HL-60 (cell line): ENCODE data around the gene DTNBP1.

ENCODE experiments used
- CTCF ChIP-seq: IDR thresholded peaks from one replicate; pipeline ENCODE4 v1.5.1; 2011; ENCODE audit warnings: low read length, control low read depth, inconsistent platforms; ENCODE audit not compliant: insufficient read depth
- REST ChIP-seq: IDR thresholded peaks from 2 replicates; pipeline ENCODE4 v1.6.1; 2012; ENCODE audit warnings: low read depth; ENCODE audit not compliant: insufficient replicate concordance

DNA sequence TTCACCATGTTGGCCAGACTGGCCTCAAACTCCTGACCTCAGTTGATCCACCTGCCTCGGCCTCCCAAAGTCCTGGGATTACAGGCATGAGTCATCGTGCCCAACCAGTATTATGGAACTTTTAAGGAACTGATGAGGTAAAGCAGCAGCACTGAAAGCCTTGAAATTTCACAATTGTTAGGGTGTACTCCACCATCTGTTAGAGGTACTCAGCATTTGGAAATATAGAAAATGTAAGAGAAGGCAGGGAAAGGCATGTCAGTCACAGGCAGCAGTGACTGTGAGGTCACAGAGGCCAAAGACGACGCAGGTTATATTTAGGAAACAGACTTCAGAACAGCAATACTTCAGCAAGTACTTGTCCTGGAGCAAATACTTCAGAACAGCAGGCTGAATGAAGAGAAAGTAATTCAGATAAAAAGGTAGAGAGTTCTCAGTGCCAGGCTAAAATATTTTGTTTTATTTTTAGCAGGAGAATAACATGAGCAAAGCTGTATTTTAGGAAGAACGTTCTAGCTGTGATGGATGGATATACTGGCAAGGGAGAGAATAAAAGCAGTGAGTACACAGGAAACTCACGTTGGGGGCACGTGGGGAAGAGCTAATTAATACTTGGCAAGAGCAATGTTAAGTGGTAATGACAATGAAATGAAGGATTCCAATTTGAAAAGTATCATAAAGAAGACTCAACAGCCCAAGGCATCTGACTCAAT, 67.2 kb downstream of the DTNBP1 start:
- TF ChIP-seq CTCF = no peak
- no peak for TF ChIP-seq REST
